Activated CD4-positive, alpha-beta memory T cell treated with anti-CD3 and anti-CD28 coated beads, Interleukin-2, amount 10 ng/mL, durations not matched to agents 7 days and 5 days (primary cell): ENCODE measurements around the gene TMEM38B. TPM values are rescaled to one million over a fixed set of nuclear protein-coding genes. Genes with fewer than 3 reads are reported as not detected.
"Not testable (repeated sequence)": the region's sequence is repeated elsewhere in the genome, so short reads cannot be mapped to it uniquely, and the experiment has no call there.

Experiments used
- CTCF ChIA-PET: fragments of 350-600 bp; sonication (Branson Sonifier 250); formaldehyde crosslinking; loops from one replicate; lab custom pipeline; 2021; ENCODE audit warnings: antibody characterized with exemption, inconsistent platforms; lab: Charles Lee
- POLR2A ChIA-PET: fragments of 350-600 bp; sonication (Branson Sonifier 250); formaldehyde crosslinking; loops from one replicate; lab custom pipeline; 2021; ENCODE audit warnings: antibody characterized with exemption; lab: Charles Lee
- DNase-seq: peaks from one replicate; pipeline ENCODE4 v3.0.0-alpha.2; 2020
- H3K27ac Mint-ChIP-seq: one replicate; pipeline ENCODE4 v1.8.0; 2021; ENCODE audit warnings: mild to moderate bottlenecking, mixed read lengths
- H3K27me3 Mint-ChIP-seq: one replicate; pipeline ENCODE4 v1.8.0; 2021; ENCODE audit warnings: mixed read lengths
- H3K36me3 Mint-ChIP-seq: one replicate; pipeline ENCODE4 v1.8.0; 2021; ENCODE audit warnings: low read depth, mixed read lengths
- H3K4me1 Mint-ChIP-seq: one replicate; pipeline ENCODE4 v1.8.0; 2021; ENCODE audit warnings: mixed read lengths
- H3K4me3 Mint-ChIP-seq: one replicate; pipeline ENCODE4 v1.8.0; 2021; ENCODE audit warnings: mild to moderate bottlenecking, mixed read lengths
- H3K9me3 Mint-ChIP-seq: one replicate; pipeline ENCODE4 v1.8.0; 2021; ENCODE audit warnings: mixed read lengths
- total RNA-seq, 2 experiments: library from RNA; stranded (reverse); gene quantifications; one replicate each; pipeline ENCODE4 v1.2.3, GENCODE V29; 2021

The TMEM38B gene
- total RNA-seq, 2 experiments from 2014 or later, result 8.1 to 9.2 TPM

DNA sequence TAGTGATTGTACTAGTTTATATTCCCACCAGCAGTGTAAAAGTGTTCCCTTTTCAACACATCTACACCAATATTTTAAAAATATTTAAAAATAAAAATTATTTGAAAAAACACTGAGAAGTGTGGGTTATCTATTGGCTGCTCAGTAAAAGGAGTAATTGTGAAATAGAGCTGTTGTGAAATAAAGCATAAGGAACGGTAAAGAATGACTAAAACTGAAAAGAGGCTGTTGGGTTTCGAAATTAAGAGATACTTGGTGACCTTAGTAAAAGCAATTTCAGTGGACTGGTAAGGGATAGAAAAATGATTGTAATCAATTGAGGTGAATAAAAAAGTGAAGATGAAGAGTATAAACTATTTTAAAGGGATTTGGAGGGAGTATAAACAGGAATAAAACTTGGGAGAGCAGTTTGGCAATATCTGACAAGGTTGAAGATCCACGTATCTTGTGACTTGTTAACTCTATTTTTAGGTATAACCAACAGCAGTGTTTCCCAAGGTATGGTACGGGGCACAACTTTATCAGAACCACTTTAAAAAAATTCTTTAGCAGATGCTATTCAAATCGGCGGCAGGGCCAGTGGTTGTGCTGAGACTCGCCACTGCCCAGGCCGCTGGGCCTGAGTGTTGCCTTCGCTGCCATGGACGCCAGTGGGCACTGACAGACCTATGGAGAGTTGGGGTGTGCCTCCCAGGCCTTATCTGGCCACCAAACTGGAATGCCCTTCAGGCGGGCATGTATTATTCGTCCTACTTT lies 63.3 kb downstream of the TMEM38B start:
- ChIA-PET CTCF (no interaction called here), POLR2A (no interaction called here)
- Mint-ChIP-seq H3K4me1 (no peaks in the 10 kb centered on the region), H3K27me3 (no peaks in the 10 kb centered on the region), H3K36me3 (no peaks in the 10 kb centered on the region), H3K9me3 (peaks cover 8% of the 10 kb centered on the region), H3K4me3 (no peak overlapping the region), H3K27ac (no peak overlapping the region)
- DNase-seq, result no peak

DNA sequence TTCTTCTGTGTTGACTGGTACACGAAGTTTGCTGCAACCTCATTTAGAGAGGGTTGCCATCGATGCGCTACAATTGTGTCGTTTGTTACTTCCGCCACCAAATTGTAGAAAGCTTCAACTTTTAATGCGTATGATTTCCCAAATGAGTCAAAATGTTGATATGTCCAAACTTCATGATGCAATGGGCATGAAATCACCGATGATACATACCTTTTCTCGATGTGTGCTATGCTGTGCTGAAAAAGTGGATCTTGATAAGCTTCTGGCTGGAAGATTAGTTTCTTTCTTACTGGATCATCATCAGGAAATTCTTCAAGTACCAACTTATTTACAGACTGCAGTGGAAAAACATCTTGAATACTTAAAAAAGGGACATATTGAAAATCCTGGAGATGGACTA lies 65.7 kb downstream of the TMEM38B start:
- Mint-ChIP-seq H3K4me1 (no peaks in the 10 kb centered on the region), H3K36me3 (no peaks in the 10 kb centered on the region)

DNA sequence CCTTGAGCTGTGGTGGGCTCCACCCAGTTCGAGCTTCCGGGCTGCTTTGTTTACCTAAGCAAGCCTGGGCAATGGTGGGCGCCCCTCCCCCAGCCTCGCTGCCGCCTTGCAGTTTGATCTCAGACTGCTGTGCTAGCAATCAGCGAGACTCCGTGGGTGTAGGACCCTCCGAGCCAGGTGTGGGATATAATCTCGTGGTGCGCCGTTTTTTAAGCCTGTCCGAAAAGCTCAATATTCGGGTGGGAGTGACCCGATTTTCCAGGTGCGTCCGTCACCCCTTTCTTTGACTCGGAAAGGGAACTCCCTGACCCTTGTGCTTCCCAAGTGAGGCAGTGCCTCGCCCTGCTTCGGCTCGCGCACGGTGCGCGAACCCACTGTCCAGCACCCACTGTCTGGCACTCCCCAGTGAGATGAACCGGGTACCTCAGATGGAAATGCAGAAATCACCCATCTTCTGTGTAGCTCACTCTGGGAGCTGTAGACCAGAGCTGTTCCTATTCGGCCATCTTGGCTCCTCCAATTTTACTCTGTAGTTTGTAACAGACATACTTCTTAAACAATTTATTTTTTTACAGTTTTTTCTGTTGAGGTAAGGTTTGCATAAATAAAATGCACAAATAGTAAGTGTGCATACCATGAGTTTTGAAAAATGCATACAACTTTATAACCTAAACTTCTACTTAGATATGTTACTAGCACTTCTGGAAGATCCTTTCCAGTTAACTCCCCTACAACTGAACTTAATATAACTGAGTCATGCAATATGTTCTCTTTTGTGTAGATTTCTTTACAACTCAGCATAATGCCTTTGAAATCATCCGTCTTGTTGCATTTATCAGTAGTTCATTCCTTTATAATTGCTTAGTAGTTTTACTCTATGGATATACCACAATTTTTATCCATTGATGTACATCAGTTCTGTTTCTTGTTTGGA lies 88.5 kb downstream of the TMEM38B start:
- CTCF ChIA-PET, H3K4me3 Mint-ChIP-seq, DNase-seq, H3K27ac Mint-ChIP-seq, H3K36me3 Mint-ChIP-seq, H3K4me1 Mint-ChIP-seq, POLR2A ChIA-PET, H3K27me3 Mint-ChIP-seq: not testable (repeated sequence)
- H3K9me3 Mint-ChIP-seq, result peaks cover 13% of the 10 kb centered on the region

More for the DNA sequence above, 65.7 kb downstream of the TMEM38B start:
- Mint-ChIP-seq H3K27ac (no peak overlapping the region), H3K4me3 (no peak overlapping the region), H3K27me3 (no peaks in the 10 kb centered on the region), H3K9me3 (peaks cover 2% of the 10 kb centered on the region)
- CTCF ChIA-PET, result no interaction called here
- DNase-seq, result no peak
- POLR2A ChIA-PET, result no interaction called here

DNA sequence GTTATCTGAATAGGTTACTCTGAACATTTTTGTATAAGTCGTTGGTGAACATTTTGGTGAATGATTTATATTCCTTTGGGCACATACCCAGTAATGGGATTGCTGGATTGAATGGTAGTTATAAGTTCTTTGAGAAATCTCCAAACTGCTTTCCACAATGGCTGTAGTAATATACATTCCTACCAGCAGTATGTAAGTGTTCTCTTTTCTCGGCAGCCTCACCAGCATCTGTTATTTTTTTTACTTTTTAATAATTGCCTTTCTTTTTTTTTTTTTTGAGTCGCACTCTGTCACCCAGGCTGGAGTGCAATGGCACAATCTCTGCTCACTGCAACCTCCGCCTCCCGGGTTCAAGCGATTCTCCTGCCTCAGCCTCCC lies 89.1 kb downstream of the TMEM38B start:
- H3K27me3 Mint-ChIP-seq, CTCF ChIA-PET, DNase-seq, H3K27ac Mint-ChIP-seq, H3K4me3 Mint-ChIP-seq, POLR2A ChIA-PET, H3K4me1 Mint-ChIP-seq, H3K36me3 Mint-ChIP-seq: not testable (repeated sequence)
- H3K9me3 Mint-ChIP-seq, result peaks cover 18% of the 10 kb centered on the region

GRCh38 chr9:105786796-105787195 lies 92.5 kb downstream of the TMEM38B start:
- DNase-seq, H3K27ac Mint-ChIP-seq, H3K27me3 Mint-ChIP-seq, CTCF ChIA-PET, H3K4me3 Mint-ChIP-seq, H3K4me1 Mint-ChIP-seq, POLR2A ChIA-PET, H3K36me3 Mint-ChIP-seq: not testable (repeated sequence)
- peaks cover 20% of the 10 kb centered on the region for H3K9me3 Mint-ChIP-seq

GRCh38 chr9:105816202-105816744 lies 121.9 kb downstream of the TMEM38B start:
- POLR2A ChIA-PET, result no interaction called here
- no peaks in the 10 kb centered on the region for H3K27me3 Mint-ChIP-seq
- no peak overlapping the region for H3K4me3 Mint-ChIP-seq

GRCh38 chr9:105816981-105817380 lies 122.6 kb downstream of the TMEM38B start:
- CTCF ChIA-PET, result no interaction called here
- DNase-seq, result no peak
- peaks cover 8% of the 10 kb centered on the region for H3K9me3 Mint-ChIP-seq
- no peak overlapping the region for H3K27ac Mint-ChIP-seq
- no peaks in the 10 kb centered on the region for H3K36me3 Mint-ChIP-seq
- no peak overlapping the region for H3K4me3 Mint-ChIP-seq
- no peaks in the 10 kb centered on the region for H3K4me1 Mint-ChIP-seq
- no peaks in the 10 kb centered on the region for H3K27me3 Mint-ChIP-seq
- POLR2A ChIA-PET, result no interaction called here

More at GRCh38 chr9:105816202-105816744, 121.9 kb downstream of the TMEM38B start:
- no peaks in the 10 kb centered on the region for H3K36me3 Mint-ChIP-seq
- H3K4me1 Mint-ChIP-seq, result no peaks in the 10 kb centered on the region
- DNase-seq, result no peak
- CTCF ChIA-PET, result no interaction called here
- no peak overlapping the region for H3K27ac Mint-ChIP-seq
- peaks cover 7% of the 10 kb centered on the region for H3K9me3 Mint-ChIP-seq

DNA sequence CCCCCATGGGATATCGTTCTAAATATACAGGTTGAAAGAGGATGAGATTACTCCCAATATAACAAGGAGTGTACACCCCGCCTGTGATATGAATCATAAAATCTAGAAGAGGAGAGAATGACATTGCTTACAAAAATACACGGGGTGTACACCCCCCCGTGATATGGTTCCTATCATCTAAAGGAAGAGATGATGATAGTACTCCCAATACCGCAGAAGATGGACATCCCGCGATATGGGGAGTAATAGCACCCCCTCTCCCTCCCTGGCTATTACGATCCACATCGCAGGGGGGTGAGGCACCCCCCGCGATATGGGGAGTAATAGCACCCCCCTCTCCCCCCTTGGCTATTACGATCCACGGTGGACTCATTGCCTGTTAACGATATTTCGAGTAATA lies 124.6 kb downstream of the TMEM38B start:
- Mint-ChIP-seq H3K9me3 (peaks cover 7% of the 10 kb centered on the region), H3K27ac (no peak overlapping the region), H3K4me1 (no peaks in the 10 kb centered on the region), H3K4me3 (no peak overlapping the region), H3K36me3 (no peaks in the 10 kb centered on the region), H3K27me3 (no peaks in the 10 kb centered on the region)
- ChIA-PET POLR2A (no interaction called here), CTCF (no interaction called here)
- no peak for DNase-seq

DNA sequence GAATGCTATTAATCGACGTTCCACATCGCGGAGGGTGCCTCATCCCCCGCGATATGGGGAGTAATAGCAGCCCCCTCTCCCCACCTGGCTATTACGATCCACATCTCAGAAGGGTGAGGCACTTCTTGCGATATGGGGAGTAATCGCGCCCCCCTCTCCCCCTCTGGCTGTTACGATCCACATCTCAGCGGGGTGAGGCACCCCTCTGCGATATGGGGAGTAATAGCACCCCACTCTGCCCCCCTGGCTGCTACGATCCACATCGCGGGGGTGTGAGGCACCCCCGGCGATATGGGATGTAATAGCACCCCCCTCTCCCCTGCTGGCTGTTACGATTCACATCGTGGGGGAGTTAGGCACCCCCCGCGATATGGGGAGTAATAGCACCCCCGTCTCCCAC lies 128.5 kb downstream of the TMEM38B start:
- no peaks in the 10 kb centered on the region for H3K36me3 Mint-ChIP-seq
- ChIA-PET POLR2A (no interaction called here), CTCF (no interaction called here)
- peaks cover 11% of the 10 kb centered on the region for H3K9me3 Mint-ChIP-seq
- H3K27ac Mint-ChIP-seq, result no peak overlapping the region
- H3K4me1 Mint-ChIP-seq, result no peaks in the 10 kb centered on the region
- no peak overlapping the region for H3K4me3 Mint-ChIP-seq
- no peaks in the 10 kb centered on the region for H3K27me3 Mint-ChIP-seq
- DNase-seq, result no peak

Other genes starting within 250 kb of the TMEM38B start
- gene FSD1L, start 246.5 kb upstream of the TMEM38B start, total RNA-seq, result 1 to 10 TPM; 7.8 to 8.5 TPM
- 10 to 100 TPM; 11.0 to 11.1 TPM for gene FKTN, start 136.4 kb upstream of the TMEM38B start, total RNA-seq
- gene TAL2, start 32.1 kb upstream of the TMEM38B start, total RNA-seq, result not detected